ENCODE measurements around the gene ANKS3.

DNA sequence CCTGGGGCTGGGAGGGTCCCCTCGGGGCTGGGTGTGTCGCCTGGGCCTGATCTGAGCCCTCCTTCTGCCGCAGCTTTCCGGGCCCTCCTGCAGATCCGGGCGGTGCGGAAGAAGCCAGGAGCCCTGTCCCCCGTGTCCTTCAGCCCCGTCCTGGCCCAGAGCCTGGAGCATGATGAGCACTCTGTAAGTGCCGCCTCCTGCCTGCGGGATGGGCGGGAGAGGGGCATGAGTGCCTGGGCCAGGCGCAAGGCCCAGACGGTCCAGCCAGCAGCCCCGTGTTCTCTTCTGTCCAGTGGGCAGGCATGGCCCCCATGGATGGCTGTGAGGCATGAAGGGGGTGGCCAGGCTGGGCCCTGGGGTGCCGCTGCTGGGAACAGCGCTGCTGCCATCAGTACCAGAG is 56.7 kb downstream of the ANKS3 start:
- TF ChIP-seq, protein P1, sequence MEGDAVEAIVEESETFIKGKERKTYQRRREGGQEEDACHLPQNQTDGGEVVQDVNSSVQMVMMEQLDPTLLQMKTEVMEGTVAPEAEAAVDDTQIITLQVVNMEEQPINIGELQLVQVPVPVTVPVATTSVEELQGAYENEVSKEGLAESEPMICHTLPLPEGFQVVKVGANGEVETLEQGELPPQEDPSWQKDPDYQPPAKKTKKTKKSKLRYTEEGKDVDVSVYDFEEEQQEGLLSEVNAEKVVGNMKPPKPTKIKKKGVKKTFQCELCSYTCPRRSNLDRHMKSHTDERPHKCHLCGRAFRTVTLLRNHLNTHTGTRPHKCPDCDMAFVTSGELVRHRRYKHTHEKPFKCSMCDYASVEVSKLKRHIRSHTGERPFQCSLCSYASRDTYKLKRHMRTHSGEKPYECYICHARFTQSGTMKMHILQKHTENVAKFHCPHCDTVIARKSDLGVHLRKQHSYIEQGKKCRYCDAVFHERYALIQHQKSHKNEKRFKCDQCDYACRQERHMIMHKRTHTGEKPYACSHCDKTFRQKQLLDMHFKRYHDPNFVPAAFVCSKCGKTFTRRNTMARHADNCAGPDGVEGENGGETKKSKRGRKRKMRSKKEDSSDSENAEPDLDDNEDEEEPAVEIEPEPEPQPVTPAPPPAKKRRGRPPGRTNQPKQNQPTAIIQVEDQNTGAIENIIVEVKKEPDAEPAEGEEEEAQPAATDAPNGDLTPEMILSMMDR (IDR thresholded peaks at IDR 0.05) = no peak
- TF ChIP-seq POLR2A (IDR thresholded peaks at IDR 0.05) = no peak
